Measurements from ENCODE around the gene PRKAA1. TPM values are rescaled to one million over a fixed set of nuclear protein-coding genes. Genes with fewer than 3 reads are reported as not detected.
"Not testable (repeated sequence)": the region's sequence is repeated elsewhere in the genome, so short reads cannot be mapped to it uniquely, and the experiment has no call there.

Gene PRKAA1
- polyA plus RNA-seq, 4 donors: 64.4 to 90.5 (median 85.4) TPM

DNA sequence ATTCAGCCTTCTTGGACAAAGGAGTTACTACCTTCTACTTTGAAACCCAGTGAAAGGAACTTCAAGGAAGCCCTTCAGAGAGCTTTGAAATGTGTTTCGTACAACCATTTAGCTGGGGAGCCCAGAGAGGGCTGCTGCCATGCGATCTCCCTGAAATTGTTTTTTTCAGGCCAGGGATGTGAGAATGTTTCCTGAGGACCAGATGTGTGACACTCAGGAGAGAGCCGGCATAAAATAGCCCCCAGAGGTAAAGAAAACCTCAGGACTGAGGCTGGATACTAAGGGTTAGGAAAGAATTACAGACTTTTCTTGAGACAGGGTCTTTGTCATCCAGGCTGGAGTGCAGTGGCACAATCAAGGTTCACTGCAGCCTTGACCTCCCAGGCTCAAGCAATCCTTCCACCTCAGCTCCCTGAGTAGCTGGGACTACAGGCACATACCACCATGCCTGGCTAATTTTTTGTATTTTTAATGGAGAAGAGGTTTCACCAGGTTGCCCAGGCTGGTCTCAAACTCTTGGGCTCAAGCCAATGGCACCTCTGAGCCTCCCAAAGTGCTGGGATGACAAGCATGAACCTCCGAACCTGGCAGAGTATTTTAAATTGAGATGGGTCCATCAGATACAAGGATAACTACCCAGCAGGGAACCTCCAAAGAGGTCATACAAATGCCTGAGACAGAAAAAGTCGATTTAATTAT is 28.5 kb upstream of the PRKAA1 start:
- no peak for DNase-seq (ENCODE audit: low read depth in 4 of 4, low spot score in 3 of 4)

DNA sequence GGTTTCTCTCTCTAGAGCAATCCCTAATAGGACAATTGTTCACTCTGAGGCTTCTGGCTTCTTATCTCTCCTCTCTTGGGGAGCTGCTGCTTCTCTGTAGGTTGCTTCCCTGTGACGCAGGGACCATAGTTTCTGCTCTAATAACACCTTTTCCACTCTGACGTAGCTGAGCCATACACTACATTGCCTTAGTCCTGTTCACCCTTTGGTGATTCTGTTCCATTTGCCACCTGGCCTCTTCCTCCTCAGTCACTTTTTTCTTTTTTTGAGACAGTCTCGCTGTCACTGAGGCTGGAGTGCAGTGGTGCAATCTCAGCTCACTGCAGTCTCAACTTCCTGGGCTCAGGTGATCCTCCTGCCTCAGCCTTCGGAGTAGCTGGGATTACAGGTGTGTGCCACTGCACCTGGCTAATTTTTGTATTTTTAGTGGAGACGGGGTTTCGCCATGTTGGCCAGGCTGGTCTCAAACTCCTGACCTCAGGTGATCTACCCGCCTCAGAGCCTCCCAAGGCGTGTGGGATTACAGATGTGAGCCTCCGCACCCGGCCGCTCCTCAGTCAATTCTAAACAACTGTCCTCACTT is 27.4 kb upstream of the PRKAA1 start:
- not testable (repeated sequence) for DNase-seq (ENCODE audit: low read depth in 4 of 4, low spot score in 3 of 4)

DNA sequence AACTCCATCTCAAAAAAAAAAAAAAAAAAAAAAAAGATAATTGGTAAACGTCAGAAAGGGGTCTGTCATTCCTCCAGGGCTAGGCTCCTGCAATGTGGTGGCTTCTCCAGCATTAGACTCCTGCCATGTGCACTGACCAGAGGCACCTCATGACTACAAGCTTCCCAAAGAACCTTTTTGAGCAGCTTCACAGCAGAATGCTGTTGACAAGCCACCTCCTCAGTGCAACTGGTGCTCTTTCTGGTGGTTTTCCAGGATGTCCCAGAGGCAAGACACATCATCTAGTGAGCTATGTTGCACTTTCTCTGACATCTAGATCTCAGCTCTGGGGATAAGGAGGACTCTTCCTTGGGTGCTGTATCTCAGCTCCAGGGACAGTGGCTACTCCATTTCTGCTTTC is 25.3 kb upstream of the PRKAA1 start:
- DNase-seq (ENCODE audit: low read depth in 4 of 4, low spot score in 3 of 4): no peak

DNA sequence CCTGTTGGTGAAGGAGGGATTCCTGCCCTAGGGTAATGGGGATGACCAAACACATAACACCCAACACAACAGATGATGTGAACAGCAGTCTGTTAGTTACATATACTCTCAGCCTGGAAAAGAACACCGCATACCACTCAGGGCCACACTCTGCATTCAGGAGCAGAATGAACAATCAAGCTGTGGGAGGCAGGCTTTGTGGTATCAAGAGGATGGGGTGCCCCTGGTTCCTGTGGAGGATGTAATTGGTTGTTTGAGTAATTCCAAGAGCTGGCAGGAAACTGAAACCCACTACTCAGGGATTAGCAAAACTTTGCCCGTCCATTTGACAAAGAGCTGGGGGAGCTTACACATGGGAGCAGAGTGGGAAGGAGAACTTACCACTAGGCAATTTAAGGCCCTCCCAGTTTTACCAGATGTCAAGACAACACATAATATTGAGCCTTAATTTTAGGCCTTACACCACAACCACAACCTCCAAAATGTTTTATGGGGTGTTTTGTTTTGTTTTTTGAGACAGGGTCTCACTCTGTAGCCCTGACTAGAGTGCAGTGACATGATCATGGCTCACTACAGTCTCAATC is 15.6 kb upstream of the PRKAA1 start:
- no peak for DNase-seq (ENCODE audit: low read depth in 4 of 4, low spot score in 3 of 4)

DNA sequence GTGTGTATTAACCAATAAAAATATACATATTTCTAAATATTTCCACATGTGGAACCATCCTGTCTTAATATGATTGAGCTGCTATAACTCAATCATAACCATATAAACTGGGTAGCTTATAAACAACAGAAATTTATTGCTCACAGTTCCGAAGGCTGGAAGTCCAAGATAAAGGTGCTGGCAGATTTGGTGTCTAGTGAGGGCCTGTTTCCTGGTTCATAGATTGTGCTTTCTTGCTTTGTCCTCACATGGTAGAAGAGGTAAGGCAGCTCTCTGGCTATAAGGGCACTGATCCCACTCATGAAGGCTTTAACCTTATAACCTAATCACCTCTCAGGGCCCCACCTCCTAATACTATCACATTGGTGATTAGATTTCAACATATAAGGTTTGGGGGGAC is 14.0 kb upstream of the PRKAA1 start:
- no peak for DNase-seq (ENCODE audit: low read depth in 4 of 4, low spot score in 3 of 4)

DNA sequence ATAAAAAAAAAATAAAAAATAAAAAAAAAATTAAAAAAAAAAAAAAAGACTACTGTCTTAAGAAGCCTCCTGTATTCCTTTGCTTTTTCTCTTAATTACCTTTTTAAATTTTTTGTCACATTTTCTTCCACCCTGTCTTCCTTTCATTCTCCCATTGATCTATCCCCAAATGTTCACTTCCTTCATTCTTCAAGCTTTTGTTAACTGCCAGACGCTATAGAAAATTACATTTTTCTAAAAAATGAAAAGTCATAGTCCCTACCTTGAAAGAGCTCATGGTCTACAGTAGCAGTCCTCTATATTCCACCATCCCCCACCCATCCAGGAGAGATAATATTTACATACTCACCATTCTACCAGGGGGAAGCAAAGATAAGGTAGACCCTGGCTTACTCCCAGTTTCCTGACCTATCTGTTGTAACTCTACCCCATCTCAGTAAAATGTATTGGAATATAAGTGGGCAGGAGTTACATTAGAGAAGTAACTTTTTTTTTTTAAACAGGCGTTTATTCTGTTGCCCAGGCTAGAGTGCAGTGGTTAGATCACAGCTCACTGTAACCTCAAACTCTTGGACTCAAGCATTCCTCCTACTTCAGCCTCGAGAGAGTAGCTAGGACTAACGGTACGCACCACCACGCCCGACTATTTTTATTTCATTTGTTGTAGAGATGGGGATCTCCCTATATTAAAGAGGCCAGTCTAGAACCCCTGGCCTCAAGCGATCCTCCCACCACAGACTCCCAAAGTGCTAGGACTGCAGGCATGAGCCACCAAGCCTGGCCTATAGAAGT is 3.8 kb upstream of the PRKAA1 start:
- no peak for DNase-seq (ENCODE audit: low read depth in 4 of 4, low spot score in 3 of 4)

DNA sequence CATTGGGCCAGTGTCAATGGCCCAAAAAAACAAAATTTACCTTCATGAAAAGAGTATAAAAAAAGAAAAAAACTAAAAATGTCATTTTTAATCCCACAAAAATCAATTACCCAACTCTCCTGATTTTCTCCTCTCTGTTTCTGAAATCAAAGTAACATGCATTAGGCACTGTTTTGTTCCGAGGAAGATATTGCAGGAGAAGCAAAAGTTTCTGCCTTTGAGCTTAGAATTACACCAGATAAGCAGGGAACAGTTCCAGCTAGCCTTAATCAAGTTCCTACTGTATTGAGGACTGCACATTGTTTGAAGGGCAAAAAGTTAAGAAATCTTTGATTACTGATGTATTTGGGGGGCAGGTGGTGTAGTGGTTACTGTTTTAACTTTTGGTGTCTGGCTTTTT is 1.1 kb upstream of the PRKAA1 start:
- DNase-seq (ENCODE audit: low read depth in 4 of 4, low spot score in 3 of 4): no peak

DNA sequence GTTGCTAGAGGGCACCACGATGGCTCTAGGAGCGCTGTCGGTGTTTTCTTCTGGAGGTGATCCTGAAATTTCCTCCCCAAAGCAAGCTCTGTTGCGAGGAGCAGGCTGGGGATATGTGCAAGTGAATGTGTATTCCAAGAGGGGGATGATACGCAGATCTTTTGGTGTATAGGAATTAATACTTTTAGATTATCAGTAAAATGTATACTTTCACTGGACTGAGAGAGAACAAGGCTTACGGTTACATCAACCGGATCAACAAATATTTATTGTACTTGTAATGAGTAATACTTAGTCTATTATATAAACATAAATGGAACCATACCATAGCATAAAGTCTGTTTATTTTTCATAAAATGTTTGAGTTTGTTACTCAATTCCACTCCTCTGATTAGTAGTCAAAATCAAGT is 632 bp upstream of the PRKAA1 start:
- peak in 1 of 4 donors; percentile 44 for DNase-seq (ENCODE audit: low read depth in 4 of 4, low spot score in 3 of 4)

DNA sequence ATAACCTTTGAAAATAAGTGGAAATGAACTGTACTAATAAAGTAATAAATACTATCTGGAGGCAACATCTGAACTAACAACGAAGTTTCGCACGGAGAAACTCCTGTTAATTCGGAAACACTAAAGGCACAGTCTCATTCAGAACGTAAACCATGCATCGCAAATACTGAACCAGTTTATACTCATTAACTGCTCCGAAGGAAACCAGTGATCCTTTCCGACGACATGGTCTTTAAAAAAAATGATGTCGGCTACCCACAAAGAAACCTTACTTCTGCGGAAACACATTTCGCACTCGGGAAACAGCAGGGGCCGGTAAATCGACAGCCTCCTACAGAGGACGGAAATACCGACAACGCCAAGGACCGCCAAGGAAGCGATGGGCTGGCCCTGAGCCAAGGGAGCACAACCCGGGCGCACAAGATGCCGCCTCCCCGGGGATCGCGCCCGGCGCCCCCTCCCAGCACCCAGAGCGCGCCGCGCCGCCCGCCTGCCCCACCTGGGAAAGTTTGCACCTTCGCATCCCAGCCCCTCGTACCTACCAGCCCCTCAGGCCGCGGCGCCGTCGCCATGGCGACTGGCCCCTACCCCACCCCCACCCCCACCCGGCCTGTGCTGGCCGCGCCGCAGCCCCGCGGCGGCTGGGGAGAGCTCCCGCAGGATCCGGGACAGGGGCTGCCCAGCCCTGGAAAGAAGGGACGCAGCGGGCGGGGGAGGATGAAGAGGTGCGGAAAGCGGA is 732 bp downstream of the PRKAA1 start:
- peak in 3 of 4 donors; percentile 43 to 51 (median 44) for DNase-seq (ENCODE audit: low read depth in 4 of 4, low spot score in 3 of 4)

DNA sequence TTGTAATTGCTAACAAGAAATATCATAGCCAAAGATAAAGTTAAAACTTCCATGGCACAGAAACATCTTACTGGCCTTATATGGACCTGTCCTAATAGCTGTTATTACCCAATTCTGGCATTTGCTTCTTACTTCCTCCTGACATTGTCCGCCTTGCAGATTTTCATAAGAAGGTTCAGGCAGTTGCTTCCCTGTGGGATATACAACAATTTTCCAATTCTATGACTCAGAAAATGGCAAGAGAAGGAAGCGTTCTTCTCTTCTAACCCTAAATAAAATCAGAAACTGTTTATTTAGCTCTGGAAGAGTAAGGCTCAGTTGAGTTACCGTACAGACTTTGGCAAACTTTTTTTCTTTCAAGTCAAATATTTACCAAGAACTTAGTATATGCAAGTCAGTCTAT is 1.7 kb downstream of the PRKAA1 start:
- no peak for DNase-seq (ENCODE audit: low read depth in 4 of 4, low spot score in 3 of 4)

DNA sequence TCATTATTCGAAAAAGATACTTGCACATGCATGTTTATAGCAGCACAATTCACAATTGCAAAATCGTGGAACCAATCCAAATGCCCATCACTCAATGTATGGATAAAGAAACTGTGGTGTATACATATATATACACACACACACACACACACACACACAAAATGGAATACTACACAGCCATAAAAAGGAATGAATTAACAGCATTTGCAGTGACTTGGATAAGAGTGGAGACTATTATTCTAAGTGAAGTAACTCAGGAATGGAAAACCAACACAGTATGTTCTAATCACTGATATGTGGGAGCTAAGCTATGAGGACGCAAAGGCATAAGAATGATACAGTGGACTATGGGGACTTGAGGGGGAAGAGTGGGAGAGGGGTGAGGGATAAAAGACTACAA is 3.3 kb downstream of the PRKAA1 start:
- not testable (repeated sequence) for DNase-seq (ENCODE audit: low read depth in 4 of 4, low spot score in 3 of 4)

DNA sequence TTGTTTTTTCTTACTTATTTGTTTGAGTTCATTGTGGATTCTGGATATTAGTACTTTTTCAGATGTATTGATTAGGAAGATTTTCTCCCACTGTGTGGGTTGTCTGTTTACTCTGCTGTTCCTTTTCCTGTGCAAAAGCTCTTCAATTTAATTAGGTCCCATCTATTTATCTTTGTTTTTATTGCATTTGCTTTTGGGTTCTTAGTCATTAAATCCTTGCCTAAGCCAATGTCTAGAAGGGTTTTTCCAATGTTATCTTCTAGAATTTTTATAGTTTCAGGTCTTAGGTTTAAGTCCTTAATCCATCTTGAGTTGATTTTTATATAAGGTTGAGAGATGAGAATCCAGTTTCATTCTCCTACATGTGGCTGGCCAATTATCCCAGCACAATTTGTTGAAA is 3.8 kb downstream of the PRKAA1 start:
- DNase-seq (ENCODE audit: low read depth in 4 of 4, low spot score in 3 of 4): not testable (repeated sequence)

DNA sequence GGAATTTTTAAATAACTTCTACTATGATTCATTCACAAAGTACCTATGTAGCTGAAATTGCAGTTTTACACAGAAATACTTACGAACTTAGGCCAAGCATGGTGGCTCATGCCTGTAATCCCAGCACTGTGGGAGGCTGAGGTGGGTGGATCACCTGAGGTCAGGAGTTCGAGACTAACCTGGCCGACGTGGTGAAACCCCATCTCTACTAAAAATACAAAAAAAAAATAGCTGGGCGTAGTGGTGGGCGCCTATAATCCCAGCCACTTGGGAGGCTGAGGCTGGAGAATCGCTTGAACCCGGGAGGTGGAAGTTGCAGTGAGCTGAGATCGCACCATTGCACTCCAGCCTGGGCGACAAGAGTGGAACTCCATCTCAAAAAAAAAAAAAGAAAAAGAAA is 5.5 kb downstream of the PRKAA1 start:
- not testable (repeated sequence) for DNase-seq (ENCODE audit: low read depth in 4 of 4, low spot score in 3 of 4)

DNA sequence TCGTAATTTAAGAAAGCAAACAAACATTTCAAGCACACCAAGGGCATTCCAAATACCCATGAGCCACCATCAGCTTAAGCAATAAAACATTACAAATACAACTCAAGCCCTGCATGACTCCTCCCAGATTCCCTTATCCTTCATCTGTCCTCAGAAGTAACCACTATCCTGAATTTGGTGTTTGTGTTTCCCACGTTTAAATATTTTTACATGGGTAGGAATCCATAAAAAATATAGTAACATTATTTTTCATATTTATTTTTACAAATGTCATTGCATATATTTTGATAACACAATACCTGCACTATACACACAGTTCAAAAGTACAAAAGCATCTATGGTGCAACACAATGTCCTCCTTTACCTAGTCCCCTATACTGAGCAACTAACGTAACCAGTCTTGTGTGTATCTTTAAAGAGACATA is 6.4 kb downstream of the PRKAA1 start:
- DNase-seq (ENCODE audit: low read depth in 4 of 4, low spot score in 3 of 4): no peak

DNA sequence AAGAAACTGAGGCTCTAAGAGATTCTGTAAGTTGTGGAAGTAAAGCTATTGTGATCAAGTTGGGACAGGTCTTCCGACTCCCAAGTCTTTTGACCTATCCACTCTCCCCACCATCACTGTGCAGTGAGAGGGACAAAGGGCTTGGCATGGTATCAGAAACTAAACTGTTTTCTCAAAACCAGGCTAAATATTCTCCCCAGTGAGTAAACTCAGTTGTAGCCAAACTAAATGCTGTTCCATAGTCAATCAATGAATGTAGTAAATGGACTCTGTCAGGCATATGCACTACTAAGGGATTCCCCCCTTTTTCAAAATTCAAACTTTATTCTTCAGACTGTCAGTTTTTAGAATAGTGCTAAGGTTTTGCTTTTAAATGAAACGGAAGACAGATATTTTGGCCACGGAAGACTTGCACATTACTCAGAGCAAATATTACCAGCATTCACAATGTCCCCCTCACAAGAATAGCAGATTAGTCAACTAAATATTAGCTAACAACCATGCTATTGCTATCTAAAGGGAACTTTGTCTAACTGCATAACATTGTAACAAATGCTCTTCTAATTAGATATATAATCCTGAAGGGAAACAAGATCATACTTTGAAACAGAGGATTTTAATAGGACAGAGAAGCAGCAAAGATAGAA is 7.1 kb downstream of the PRKAA1 start:
- no peak for DNase-seq (ENCODE audit: low read depth in 4 of 4, low spot score in 3 of 4)

DNA sequence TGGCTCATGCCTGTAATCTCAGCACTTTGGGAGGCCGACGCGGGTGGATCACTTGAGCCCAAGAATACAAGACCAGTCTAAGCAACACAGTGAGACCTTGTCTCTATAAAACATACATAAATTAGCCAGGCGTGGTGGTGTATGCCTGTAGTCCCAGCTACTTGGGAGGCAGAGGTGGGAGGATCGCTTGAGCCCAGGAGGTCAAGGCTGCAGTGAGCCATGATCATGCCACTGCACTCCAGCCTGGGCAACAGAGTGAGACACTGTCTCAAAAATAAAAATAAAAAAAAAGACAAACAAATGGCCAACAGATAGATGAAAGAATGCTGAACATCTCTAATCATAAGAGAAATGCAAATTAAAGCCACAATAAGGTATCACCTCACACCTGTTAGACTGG is 9.2 kb downstream of the PRKAA1 start:
- DNase-seq (ENCODE audit: low read depth in 4 of 4, low spot score in 3 of 4): not testable (repeated sequence)

DNA sequence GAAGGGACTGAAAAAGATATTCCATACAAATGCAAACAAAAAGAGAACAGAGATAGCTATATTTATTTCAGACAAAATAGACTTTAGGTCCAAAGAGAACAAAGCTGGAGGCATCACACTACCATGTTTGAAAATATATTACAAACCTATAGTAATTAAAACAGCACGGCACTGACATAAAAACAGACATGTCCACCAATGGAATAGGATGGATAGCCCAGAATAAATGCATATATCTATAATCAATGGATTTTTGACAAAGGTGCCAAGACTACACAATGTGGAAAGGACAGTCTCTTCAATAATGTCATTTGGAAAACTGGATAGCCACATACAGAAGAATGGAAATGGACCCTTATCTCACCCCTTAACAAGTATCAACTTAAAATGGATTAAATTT is 10.2 kb downstream of the PRKAA1 start:
- no peak for DNase-seq (ENCODE audit: low read depth in 4 of 4, low spot score in 3 of 4)

DNA sequence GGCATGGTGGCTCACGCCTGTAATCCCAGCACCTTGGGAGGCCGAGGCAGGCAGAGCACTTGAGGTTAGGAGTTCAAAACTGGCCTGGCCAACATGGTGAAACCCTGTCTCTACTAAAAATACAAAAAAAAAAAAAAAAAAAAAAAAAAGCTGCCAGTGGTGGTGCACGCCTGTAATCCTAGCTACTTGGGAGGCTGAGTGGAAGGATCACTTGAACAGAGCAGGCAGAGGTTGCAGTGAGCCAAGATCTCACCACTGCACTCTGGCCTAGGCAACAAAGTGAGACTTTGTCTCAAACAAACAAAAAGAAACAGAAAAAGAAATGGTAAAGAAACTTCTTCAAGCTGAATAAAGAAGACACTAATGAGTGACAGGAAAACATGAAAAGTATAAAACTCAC is 11.5 kb downstream of the PRKAA1 start:
- DNase-seq (ENCODE audit: low read depth in 4 of 4, low spot score in 3 of 4): not testable (repeated sequence)

DNA sequence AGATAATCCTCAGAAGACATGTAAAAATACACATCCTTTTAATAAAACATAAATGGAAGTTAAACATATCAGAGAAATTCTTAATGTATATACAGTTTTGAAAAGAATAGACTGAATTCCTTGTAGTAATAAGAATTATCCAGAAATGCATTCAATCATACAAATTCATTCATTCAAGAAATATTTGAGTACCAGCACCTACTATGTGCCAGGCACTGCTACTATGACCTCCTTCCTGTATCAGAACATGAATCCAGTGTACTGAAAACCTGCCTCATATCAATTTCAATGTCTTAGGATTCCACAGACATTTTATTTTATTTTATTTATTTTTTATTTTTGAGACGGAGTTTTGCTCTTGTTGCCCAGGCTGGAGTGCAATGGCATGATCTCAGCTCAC is 13.3 kb downstream of the PRKAA1 start:
- no peak for DNase-seq (ENCODE audit: low read depth in 4 of 4, low spot score in 3 of 4)

DNA sequence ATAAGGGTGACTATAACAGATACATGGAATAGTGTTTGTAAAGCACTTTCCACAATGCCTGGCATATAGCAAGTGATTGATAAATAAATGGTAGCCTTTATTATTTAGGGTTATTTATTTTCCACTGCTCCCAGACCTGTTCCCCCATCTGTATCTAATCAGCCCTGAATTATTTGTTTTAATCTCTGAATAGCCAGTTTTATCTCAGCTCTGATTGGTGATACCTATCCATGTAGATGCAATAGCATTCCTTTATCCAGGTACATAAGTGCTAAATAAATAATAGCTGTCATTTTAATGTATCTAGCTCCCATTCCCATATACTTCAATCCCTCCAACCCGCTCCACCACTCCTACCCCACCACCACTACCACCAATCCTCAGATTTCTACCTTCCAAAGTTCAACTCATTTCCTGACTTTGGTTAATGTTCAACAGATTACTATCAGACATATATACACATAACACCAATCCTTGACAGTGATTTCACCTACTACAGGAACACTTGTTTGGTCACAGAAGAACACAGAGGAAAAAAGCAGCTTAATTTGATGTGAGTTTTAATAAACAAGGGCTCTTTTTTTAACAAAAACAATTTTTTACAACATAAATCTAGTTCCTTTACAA is 14.0 kb downstream of the PRKAA1 start:
- no peak for DNase-seq (ENCODE audit: low read depth in 4 of 4, low spot score in 3 of 4)

All from right renal pelvis (tissue), 4 donors.